Suprapubic skin (tissue), 4 donors: ENCODE measurements around the gene LRP3. TPM values are rescaled to one million over a fixed set of nuclear protein-coding genes. Genes with fewer than 3 reads are reported as not detected.

Experiments
- DNase-seq, 2 donors: peaks; one replicate each; pipeline ENCODE4 v3.0.0-alpha.2; 2019; ENCODE audit warnings: low spot score in 2 of 2
- H3K27ac ChIP-seq: fragments of 200-600 bp; sonication (generic); one replicate; pipeline ENCODE4 v1.5.1; 2019
- H3K27me3 ChIP-seq: fragments of 200-600 bp; sonication (generic); one replicate; pipeline ENCODE4 v1.5.1; 2019
- H3K36me3 ChIP-seq: fragments of 200-600 bp; sonication (generic); one replicate; pipeline ENCODE4 v1.5.1; 2019
- H3K4me1 ChIP-seq: fragments of 200-600 bp; sonication (generic); one replicate; pipeline ENCODE4 v1.5.1; 2019
- H3K4me3 ChIP-seq: fragments of 200-600 bp; sonication (generic); one replicate; pipeline ENCODE4 v1.5.1; 2019; ENCODE audit warnings: mild to moderate bottlenecking
- H3K9me3 ChIP-seq: fragments of 200-600 bp; sonication (generic); one replicate; pipeline ENCODE4 v1.5.1; 2019
- CTCF ChIP-seq, 2 donors: fragments of 200-600 bp in 1 of 2; fragments of 450-650 bp in 1 of 2; sonication (generic) in 1 of 2; IDR thresholded peaks; one replicate each; pipeline ENCODE4 v1.5.1; 2016 to 2019; ENCODE audit warnings: antibody characterized with exemption in 2 of 2, mild to moderate bottlenecking in 1 of 2, moderate library complexity in 1 of 2
- EP300 ChIP-seq: sonication (generic); formaldehyde crosslinking; IDR thresholded peaks from one replicate; pipeline ENCODE4 v1.6.1; 2017; ENCODE audit warnings: antibody characterized with exemption
- POLR2A ChIP-seq, 2 donors: fragments of 450-650 bp; IDR thresholded peaks; one replicate each; pipeline ENCODE4 v1.6.1; 2017; ENCODE audit warnings: antibody characterized with exemption in 2 of 2, mild to moderate bottlenecking in 2 of 2, moderate library complexity in 2 of 2
- POLR2AphosphoS5 ChIP-seq, 3 donors: sonication (generic); formaldehyde crosslinking; IDR thresholded peaks; one replicate each; pipeline ENCODE4 v1.6.1; 2017; ENCODE audit warnings: antibody characterized with exemption in 3 of 3
- WGBS: methylation state at CpG from one replicate; pipeline ENCODE4 v1.1.5; 2018; 5-methylcytosine and 5-hydroxymethylcytosine counted together
- total RNA-seq, 4 donors: library from RNA; depleted of rRNA; stranded (reverse); fragments of >200 nt; gene quantifications; one replicate each; pipeline ENCODE4 v1.1.0, GENCODE V29; 2016

The LRP3 gene
- total RNA-seq, 4 donors from 2014 or later, result 9.8 to 17.1 (median 14.0) TPM

GRCh38 chr19:33168528-33168927 lies 25.6 kb upstream of the LRP3 start:
- Histone ChIP-seq H3K4me3 (no peak overlapping the region), H3K27ac (no peak overlapping the region), H3K9me3 (no peaks in the 10 kb centered on the region), H3K36me3 (no peaks in the 10 kb centered on the region), H3K27me3 (no peaks in the 10 kb centered on the region), H3K4me1 (no peaks in the 10 kb centered on the region)
- DNase-seq, result no peak
- TF ChIP-seq EP300 (no peak), POLR2AphosphoS5 (IDR thresholded peaks at IDR 0.05) (no peak), CTCF (IDR thresholded peaks at IDR 0.05) (no peak), POLR2A (IDR thresholded peaks at IDR 0.05) (no peak)
- 97% methylated on average over 1 of the region's 1 CpG for WGBS

DNA sequence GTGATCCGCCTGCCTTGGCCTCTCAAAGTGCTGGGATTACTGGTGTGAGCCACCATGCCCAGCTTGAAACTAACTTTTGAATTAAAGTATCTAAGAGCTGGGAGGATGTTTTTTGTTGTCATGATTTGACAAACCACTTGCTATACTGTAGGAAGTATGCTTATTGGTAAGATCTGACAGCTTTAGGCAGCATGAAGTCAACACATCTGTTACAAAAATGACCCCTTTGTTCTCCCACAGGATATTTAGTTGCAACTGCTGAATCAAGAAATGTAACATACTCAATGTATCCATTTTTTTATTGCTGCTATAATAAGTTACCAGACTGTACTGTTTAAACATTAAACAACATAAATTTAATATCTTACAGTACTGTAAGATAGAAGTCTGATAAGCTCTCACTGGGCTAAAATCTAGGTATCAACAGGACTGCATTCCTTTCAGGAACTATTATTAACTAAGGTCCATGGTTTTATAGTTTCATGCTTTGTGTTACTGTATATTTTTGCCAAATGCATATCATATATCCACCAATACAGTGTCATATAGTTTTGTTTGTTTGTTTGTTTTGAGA lies 22.8 kb upstream of the LRP3 start:
- Histone ChIP-seq H3K4me1 (peaks cover 10% of the 10 kb centered on the region), H3K36me3 (no peaks in the 10 kb centered on the region), H3K4me3 (no peak overlapping the region), H3K9me3 (no peaks in the 10 kb centered on the region), H3K27ac (no peak overlapping the region), H3K27me3 (no peaks in the 10 kb centered on the region)
- WGBS, result 92% methylated on average over 1 of the region's 1 CpG
- no peak for DNase-seq
- no peak for TF ChIP-seq EP300
- no peak for TF ChIP-seq CTCF (IDR thresholded peaks at IDR 0.05)

GRCh38 chr19:33171916-33172359 lies 22.2 kb upstream of the LRP3 start:
- 81% methylated on average over 6 of the region's 6 CpGs for WGBS
- H3K27ac ChIP-seq, result no peak overlapping the region
- TF ChIP-seq POLR2A (IDR thresholded peaks at IDR 0.05) (no peak), CTCF (IDR thresholded peaks at IDR 0.05) (no peak), EP300 (no peak), POLR2AphosphoS5 (IDR thresholded peaks at IDR 0.05) (no peak)

DNA sequence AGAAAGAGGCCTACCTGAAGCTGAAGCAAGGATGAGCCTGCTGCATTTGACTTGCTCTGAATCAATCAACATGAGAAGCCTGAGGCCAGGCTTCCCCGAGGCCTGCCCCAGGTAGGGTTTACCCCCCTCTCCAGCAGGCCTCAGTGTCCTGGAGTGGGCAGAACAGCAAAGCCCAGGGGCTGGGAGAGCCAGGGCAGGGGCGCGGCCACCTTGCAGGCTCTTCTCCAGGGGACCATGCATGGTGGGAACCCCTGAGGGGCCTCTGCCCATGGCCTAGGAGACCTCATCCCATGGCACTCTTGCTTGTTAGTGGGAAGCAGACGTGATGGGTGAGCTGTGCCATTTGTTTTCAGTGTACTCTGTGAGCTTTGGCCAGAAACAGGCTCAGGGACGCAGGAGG lies 19.9 kb upstream of the LRP3 start:
- Histone ChIP-seq H3K4me1 (peaks cover 22% of the 10 kb centered on the region), H3K36me3 (no peaks in the 10 kb centered on the region), H3K27me3 (no peaks in the 10 kb centered on the region), H3K27ac (no peak overlapping the region), H3K4me3 (no peak overlapping the region), H3K9me3 (no peaks in the 10 kb centered on the region)
- WGBS, result 100% methylated on average over 1 of the region's 5 CpGs
- TF ChIP-seq CTCF (IDR thresholded peaks at IDR 0.05), result no peak
- no peak for TF ChIP-seq POLR2A (IDR thresholded peaks at IDR 0.05)
- TF ChIP-seq POLR2AphosphoS5 (IDR thresholded peaks at IDR 0.05), result no peak
- no peak for TF ChIP-seq EP300
- DNase-seq, result no peak

More at GRCh38 chr19:33171916-33172359, 22.2 kb upstream of the LRP3 start:
- Histone ChIP-seq H3K4me3 (no peak overlapping the region), H3K4me1 (peaks cover 10% of the 10 kb centered on the region), H3K9me3 (no peaks in the 10 kb centered on the region), H3K27me3 (no peaks in the 10 kb centered on the region), H3K36me3 (no peaks in the 10 kb centered on the region)
- no peak for DNase-seq

- 90% methylated on average over 10 of the region's 10 CpGs for WGBS
- H3K9me3 ChIP-seq, result no peaks in the 10 kb centered on the region
These were observed 18.9 kb upstream of the LRP3 start for GRCh38 chr19:33175156-33175782.

More at GRCh38 chr19:33175156-33175782, 18.9 kb upstream of the LRP3 start:
- Histone ChIP-seq H3K27ac (no peak overlapping the region), H3K27me3 (no peaks in the 10 kb centered on the region), H3K4me3 (no peak overlapping the region), H3K4me1 (peaks cover 22% of the 10 kb centered on the region), H3K36me3 (no peaks in the 10 kb centered on the region)
- DNase-seq, result no peak
- TF ChIP-seq POLR2A (IDR thresholded peaks at IDR 0.05), result no peak
- no peak for TF ChIP-seq POLR2AphosphoS5 (IDR thresholded peaks at IDR 0.05)
- TF ChIP-seq CTCF (IDR thresholded peaks at IDR 0.05), result no peak
- TF ChIP-seq EP300, result no peak
